Caco-2 (cell line): ENCODE measurements around the gene CDPF1. TPM values are rescaled to one million over a fixed set of nuclear protein-coding genes. Genes with fewer than 3 reads are reported as not detected.

Source experiments
- BruUV-seq: library from RNA; stranded (reverse); fragments of 400-500 nt; replicated peaks from 2 replicates; lab custom pipeline; 2021; lab: Mats Ljungman, UMichigan
- CTCF ChIA-PET: fragments of 300-600 bp; sonication (Branson Sonifier 250); formaldehyde crosslinking; loops from one replicate; lab custom pipeline; 2022; ENCODE audit warnings: antibody characterized with exemption; lab: Charles Lee
- POLR2A ChIA-PET: fragments of 300-600 bp; sonication (Branson Sonifier 250); formaldehyde crosslinking; loops from one replicate; lab custom pipeline; 2022; ENCODE audit warnings: antibody characterized with exemption; lab: Charles Lee
- DNase-seq, 2 experiments: peaks; one replicate each; pipeline versions ENCODE4 v3.0.0 to v3.0.0-alpha.2; 2020 to 2022
- H3K27me3 ChIP-seq: replicated peaks from 2 replicates; pipeline ENCODE4 v1.6.0; 2011; ENCODE audit warnings: low read length; ENCODE audit not compliant: control insufficient read depth, insufficient read depth
- H3K36me3 ChIP-seq: 2 replicates; pipeline ENCODE4 v1.5.1; 2011; ENCODE audit warnings: low read length; ENCODE audit not compliant: control insufficient read depth, insufficient read depth
- H3K4me1 ChIP-seq: fragments of 250-450 bp; sonication (Bioruptor Pico); 2 replicates; pipeline ENCODE4 v1.5.1; 2020; ENCODE audit warnings: mild to moderate bottlenecking
- H3K4me3 ChIP-seq: 2 replicates; pipeline ENCODE4 v1.5.1; 2011; ENCODE audit warnings: low read depth, mild to moderate bottlenecking, control low read depth, low read length
- H3K9me3 ChIP-seq: fragments of 250-450 bp; sonication (Bioruptor Pico); 2 replicates; pipeline ENCODE4 v1.5.1; 2020; ENCODE audit warnings: mild to moderate bottlenecking, moderate library complexity
- H3K27ac Mint-ChIP-seq: one replicate; pipeline ENCODE4 v1.8.0; 2022; ENCODE audit warnings: mixed read lengths; ENCODE audit not compliant: unreplicated experiment
- H3K27me3 Mint-ChIP-seq: one replicate; pipeline ENCODE4 v1.8.0; 2022; ENCODE audit warnings: mixed read lengths; ENCODE audit not compliant: insufficient read depth, unreplicated experiment
- H3K36me3 Mint-ChIP-seq: one replicate; pipeline ENCODE4 v1.8.0; 2022; ENCODE audit warnings: mild to moderate bottlenecking, mixed read lengths; ENCODE audit not compliant: insufficient read depth, unreplicated experiment
- H3K4me1 Mint-ChIP-seq: one replicate; pipeline ENCODE4 v1.8.0; 2022; ENCODE audit warnings: low read depth, mixed read lengths; ENCODE audit not compliant: unreplicated experiment
- H3K4me3 Mint-ChIP-seq: one replicate; pipeline ENCODE4 v1.8.0; 2022; ENCODE audit warnings: mild to moderate bottlenecking, moderate library complexity, mixed read lengths; ENCODE audit not compliant: unreplicated experiment
- H3K9me3 Mint-ChIP-seq: one replicate; pipeline ENCODE4 v1.8.0; 2022; ENCODE audit warnings: mixed read lengths; ENCODE audit not compliant: unreplicated experiment
- CTCF ChIP-seq, 2 experiments: fragments of 200-600 bp in 1 of 2; IDR thresholded peaks; 1 replicate in 1 of 2; 2 replicates in 1 of 2; pipeline versions ENCODE4 v1.5.1 to v1.8.0; 2011 to 2022; ENCODE audit warnings: antibody characterized with exemption in 1 of 2, control low read depth in 1 of 2, inconsistent platforms in 1 of 2, low read depth in 1 of 2, low read length in 1 of 2, mild to moderate bottlenecking in 1 of 2, moderate library complexity in 1 of 2; ENCODE audit not compliant: insufficient read depth in 1 of 2, severe bottlenecking in 1 of 2, unreplicated experiment in 1 of 2
- intact Hi-C: fragments of 100-400 bp; cut with micrococcal nuclease; formaldehyde crosslinking; loops from one replicate; pipeline ENCODE4 v1.10.0; 2022; ENCODE audit not compliant: unreplicated experiment
- total RNA-seq: library from RNA; stranded (reverse); gene quantifications from 2 replicates; pipeline ENCODE4 v1.2.3, GENCODE V29; 2022

CDPF1 gene
- total RNA-seq, 1 experiment from 2014 or later: 7.2 TPM

DNA sequence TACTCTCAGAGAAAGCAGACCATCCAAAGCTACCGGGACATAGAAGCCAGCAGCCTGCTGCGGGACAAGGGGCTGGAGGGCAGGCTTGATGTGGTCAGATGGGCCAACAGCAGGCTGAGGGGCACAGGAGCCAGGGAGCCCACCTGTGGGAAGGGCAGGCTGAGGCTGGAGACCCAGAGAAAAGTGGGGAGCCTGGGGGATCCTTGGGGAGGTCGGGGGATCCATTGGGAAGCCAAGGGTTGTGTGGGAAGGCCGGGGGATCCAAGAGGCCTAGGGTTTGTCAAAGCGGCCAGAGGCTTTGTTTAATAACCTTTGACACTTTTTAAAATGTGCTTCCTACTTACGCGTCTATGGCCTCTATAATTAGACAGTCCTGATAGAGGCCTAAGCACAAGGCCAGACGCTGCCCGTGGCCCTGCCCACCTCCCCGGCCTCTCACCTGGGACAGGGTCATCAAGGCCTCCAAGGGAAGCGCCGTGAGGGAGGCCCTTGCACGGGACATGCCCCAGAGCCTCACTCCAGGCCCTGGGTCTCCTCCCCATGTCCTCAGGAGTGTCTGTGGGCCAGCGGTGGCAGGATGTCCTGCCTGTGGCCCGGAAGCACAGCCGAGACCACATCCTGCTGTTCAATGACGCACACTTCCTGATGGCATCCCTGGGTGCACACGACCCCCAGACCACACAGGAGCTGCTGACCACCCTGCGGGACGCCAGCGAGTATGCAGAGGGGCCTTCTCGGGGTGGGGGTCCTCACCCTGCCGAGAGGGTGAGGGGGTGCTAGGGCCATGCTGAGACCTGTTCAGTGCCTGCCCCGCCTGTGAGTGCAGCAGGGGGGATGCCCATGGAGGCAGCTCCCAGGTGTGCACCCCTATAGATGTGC is 38.0 kb upstream of the CDPF1 start:
- Mint-ChIP-seq H3K27me3 (no peaks in the 10 kb centered on the region), H3K27ac (peak overlapping the region; percentile 49), H3K4me3 (no peak overlapping the region), H3K9me3 (no peaks in the 10 kb centered on the region), H3K4me1 (no peaks in the 10 kb centered on the region), H3K36me3 (peaks cover 61% of the 10 kb centered on the region)
- TF ChIP-seq CTCF (IDR thresholded peaks at IDR 0.05; ENCODE audit: insufficient read depth in 1 of 2, low read depth in 1 of 2, low read length in 1 of 2, severe bottlenecking in 1 of 2, unreplicated experiment in 1 of 2): no peak
- intact Hi-C loops: no loop called here
- no peak for DNase-seq
- POLR2A ChIA-PET: no interaction called here
- no TSS peak for BruUV-seq
- Histone ChIP-seq H3K4me3 (no peak overlapping the region), H3K27me3 (no peaks in the 10 kb centered on the region), H3K9me3 (no peaks in the 10 kb centered on the region), H3K36me3 (peaks cover 3% of the 10 kb centered on the region), H3K4me1 (no peaks in the 10 kb centered on the region)
- CTCF ChIA-PET: no interaction called here

- peak overlapping the region; percentile 49 for H3K27ac Mint-ChIP-seq
- no peak overlapping the region for H3K4me3 Mint-ChIP-seq
- no peaks in the 10 kb centered on the region for H3K9me3 ChIP-seq
- H3K9me3 Mint-ChIP-seq: no peaks in the 10 kb centered on the region
- no peaks in the 10 kb centered on the region for H3K4me1 ChIP-seq
- CTCF ChIA-PET: no interaction called here
- no peak for DNase-seq
- peaks cover 58% of the 10 kb centered on the region for H3K36me3 Mint-ChIP-seq
- H3K4me1 Mint-ChIP-seq: no peaks in the 10 kb centered on the region
- TF ChIP-seq CTCF (IDR thresholded peaks at IDR 0.05; ENCODE audit: insufficient read depth in 1 of 2, low read depth in 1 of 2, low read length in 1 of 2, severe bottlenecking in 1 of 2, unreplicated experiment in 1 of 2): no peak
- H3K36me3 ChIP-seq: peaks cover 3% of the 10 kb centered on the region
- H3K4me3 ChIP-seq: no peak overlapping the region
- BruUV-seq: no TSS peak
- POLR2A ChIA-PET: interaction anchor here (0.6 kb wide), 1 partner anchor 63 kb away, joined by 3 read pairs; no protein-coding TSS in a partner anchor
- no peaks in the 10 kb centered on the region for H3K27me3 ChIP-seq
- no peaks in the 10 kb centered on the region for H3K27me3 Mint-ChIP-seq
- intact Hi-C loops: no loop called here
Observed at GRCh38 chr22:46286941-46287872, 37.1 kb upstream of the CDPF1 start.

GRCh38 chr22:46286006-46286405 is 35.9 kb upstream of the CDPF1 start:
- Histone ChIP-seq H3K4me3 (no peak overlapping the region), H3K27me3 (no peaks in the 10 kb centered on the region), H3K4me1 (no peaks in the 10 kb centered on the region), H3K9me3 (no peaks in the 10 kb centered on the region), H3K36me3 (peaks cover 4% of the 10 kb centered on the region)
- ChIA-PET CTCF (no interaction called here), POLR2A (interaction anchor here (0.5 kb wide), 1 partner anchor 289 kb away, joined by 3 read pairs; no protein-coding TSS in a partner anchor)
- no peaks in the 10 kb centered on the region for H3K27me3 Mint-ChIP-seq
- TSS peak; percentile 21 for BruUV-seq
- no peaks in the 10 kb centered on the region for H3K4me1 Mint-ChIP-seq
- no peak for TF ChIP-seq CTCF (IDR thresholded peaks at IDR 0.05; ENCODE audit: insufficient read depth in 1 of 2, low read depth in 1 of 2, low read length in 1 of 2, severe bottlenecking in 1 of 2, unreplicated experiment in 1 of 2)
- H3K4me3 Mint-ChIP-seq: no peak overlapping the region
- no peaks in the 10 kb centered on the region for H3K9me3 Mint-ChIP-seq
- no peak for DNase-seq
- intact Hi-C loops: no loop called here
- H3K27ac Mint-ChIP-seq: no peak overlapping the region
- peaks cover 57% of the 10 kb centered on the region for H3K36me3 Mint-ChIP-seq
